Spinal cord (tissue), 10 donors: Measurements from ENCODE around the gene CDH23. TPM values are rescaled to one million over a fixed set of nuclear protein-coding genes. Genes with fewer than 3 reads are reported as not detected.

ENCODE experiments used
- DNase-seq, 6 donors: peaks; one replicate each; pipeline versions ENCODE4 v3.0.0 to v3.0.0-alpha.2; 2013 to 2015; ENCODE audit warnings: low spot score in 6 of 6, low read depth in 4 of 6
- H3K27ac ChIP-seq: one replicate; pipeline ENCODE4 v1.5.1; 2013; ENCODE audit warnings: low read depth, low read length, control low read depth
- H3K27me3 ChIP-seq: one replicate; pipeline ENCODE4 v1.6.1; 2013; ENCODE audit warnings: low read length; ENCODE audit not compliant: control insufficient read depth, insufficient read depth
- H3K36me3 ChIP-seq: one replicate; pipeline ENCODE4 v1.6.1; 2013; ENCODE audit warnings: low read length; ENCODE audit not compliant: control insufficient read depth, insufficient read depth
- H3K4me1 ChIP-seq: one replicate; pipeline ENCODE4 v1.6.1; 2013; ENCODE audit warnings: low read length; ENCODE audit not compliant: control insufficient read depth, insufficient read depth
- H3K4me3 ChIP-seq: one replicate; pipeline ENCODE4 v1.5.1; 2013; ENCODE audit warnings: low read depth, low read length, control low read depth
- H3K9me3 ChIP-seq: one replicate; pipeline ENCODE4 v1.6.1; 2013; ENCODE audit warnings: low read length; ENCODE audit not compliant: control insufficient read depth, insufficient read depth
- WGBS: methylation state at CpG from one replicate; pipeline ENCODE4 v1.1.5; 2013; ENCODE audit warnings: missing lambda C conversion rate; ENCODE audit not compliant: insufficient coverage; 5-methylcytosine and 5-hydroxymethylcytosine counted together
- polyA plus RNA-seq, 2 donors: library from polyadenylated mRNA; unstranded; fragments of 120-200 nt; gene quantifications; one replicate each; pipeline ENCODE4 v1.2.1, GENCODE V29; 2013; ENCODE audit not compliant: insufficient read length in 2 of 2
- total RNA-seq, 2 donors: library from RNA; depleted of rRNA in 1 of 2; stranded (reverse); fragments of 120-200 nt in 1 of 2; fragments of >200 nt in 1 of 2; gene quantifications; one replicate each; pipeline versions ENCODE4 v1.2.3 to v1.2.4, GENCODE V29; 2013 to 2014
- donor health status: healthy.

Gene CDH23
- total and polyA plus RNA-seq, 4 donors = 15.6 to 24.2 (median 19.0) TPM

GRCh38 chr10:71780156-71780555, 383.4 kb downstream of the CDH23 start:
- WGBS = 95% methylated on average over 7 of the region's 7 CpGs
- H3K27me3 ChIP-seq = no peaks in the 10 kb centered on the region
- no peak overlapping the region for H3K27ac ChIP-seq
- H3K4me3 ChIP-seq = no peak overlapping the region
- no peaks in the 10 kb centered on the region for H3K9me3 ChIP-seq
- H3K36me3 ChIP-seq = peaks cover 8% of the 10 kb centered on the region
- no peak for DNase-seq
- peaks cover 7% of the 10 kb centered on the region for H3K4me1 ChIP-seq

- peaks cover 8% of the 10 kb centered on the region for H3K36me3 ChIP-seq
- peaks cover 3% of the 10 kb centered on the region for H3K4me1 ChIP-seq
- 89% methylated on average over 8 of the region's 9 CpGs for WGBS
- H3K9me3 ChIP-seq = no peaks in the 10 kb centered on the region
- DNase-seq = no peak
- no peaks in the 10 kb centered on the region for H3K27me3 ChIP-seq
- H3K27ac ChIP-seq = no peak overlapping the region
- H3K4me3 ChIP-seq = no peak overlapping the region
These were observed 384.0 kb downstream of the CDH23 start for GRCh38 chr10:71780719-71781118.

DNA sequence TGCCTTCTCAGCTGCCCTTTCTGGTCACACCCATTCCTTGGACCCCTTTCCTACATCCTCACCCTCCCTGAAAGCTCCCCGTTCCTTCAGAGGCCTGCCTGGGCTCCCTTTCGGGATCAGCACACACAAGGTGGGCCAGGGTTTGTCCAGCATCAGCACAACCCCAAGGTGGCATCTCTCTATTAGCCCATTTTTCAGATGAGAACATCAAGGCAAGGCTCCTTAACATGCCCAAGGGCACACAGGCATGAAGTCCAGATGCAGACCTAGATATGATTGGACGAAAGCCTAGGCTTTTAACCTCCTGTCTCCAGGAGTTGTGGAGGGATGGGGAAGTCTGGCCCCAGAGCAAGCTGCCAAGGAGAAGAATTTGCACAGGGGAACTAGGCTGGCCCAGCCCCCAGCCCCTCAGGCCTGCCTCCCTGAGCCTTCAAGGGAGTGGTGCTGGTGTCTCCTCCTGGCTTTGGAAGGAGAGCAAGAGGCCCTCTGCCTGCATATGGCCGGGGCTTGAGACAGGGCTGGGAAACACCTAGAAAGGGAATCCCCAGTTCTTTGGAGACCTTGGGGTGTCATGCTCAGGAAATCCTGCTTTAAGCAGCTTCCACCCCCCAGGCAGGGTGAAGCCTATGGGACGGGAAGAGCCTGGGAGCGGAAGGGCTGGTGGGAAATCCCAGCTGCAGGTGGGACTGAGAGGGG, 385.6 kb downstream of the CDH23 start:
- Histone ChIP-seq H3K36me3 (peaks cover 8% of the 10 kb centered on the region), H3K4me1 (peaks cover 3% of the 10 kb centered on the region), H3K27ac (no peak overlapping the region), H3K9me3 (no peaks in the 10 kb centered on the region), H3K27me3 (no peaks in the 10 kb centered on the region), H3K4me3 (no peak overlapping the region)
- WGBS = 81% methylated on average over 6 of the region's 6 CpGs
- DNase-seq = no peak

- H3K27me3 ChIP-seq = no peaks in the 10 kb centered on the region
- H3K4me3 ChIP-seq = no peak overlapping the region
- no peaks in the 10 kb centered on the region for H3K9me3 ChIP-seq
- peaks cover 3% of the 10 kb centered on the region for H3K4me1 ChIP-seq
- 53% methylated on average over 7 of the region's 7 CpGs for WGBS
- no peak overlapping the region for H3K27ac ChIP-seq
- no peak for DNase-seq
- peaks cover 8% of the 10 kb centered on the region for H3K36me3 ChIP-seq
These were observed 386.3 kb downstream of the CDH23 start for GRCh38 chr10:71782917-71783490.

DNA sequence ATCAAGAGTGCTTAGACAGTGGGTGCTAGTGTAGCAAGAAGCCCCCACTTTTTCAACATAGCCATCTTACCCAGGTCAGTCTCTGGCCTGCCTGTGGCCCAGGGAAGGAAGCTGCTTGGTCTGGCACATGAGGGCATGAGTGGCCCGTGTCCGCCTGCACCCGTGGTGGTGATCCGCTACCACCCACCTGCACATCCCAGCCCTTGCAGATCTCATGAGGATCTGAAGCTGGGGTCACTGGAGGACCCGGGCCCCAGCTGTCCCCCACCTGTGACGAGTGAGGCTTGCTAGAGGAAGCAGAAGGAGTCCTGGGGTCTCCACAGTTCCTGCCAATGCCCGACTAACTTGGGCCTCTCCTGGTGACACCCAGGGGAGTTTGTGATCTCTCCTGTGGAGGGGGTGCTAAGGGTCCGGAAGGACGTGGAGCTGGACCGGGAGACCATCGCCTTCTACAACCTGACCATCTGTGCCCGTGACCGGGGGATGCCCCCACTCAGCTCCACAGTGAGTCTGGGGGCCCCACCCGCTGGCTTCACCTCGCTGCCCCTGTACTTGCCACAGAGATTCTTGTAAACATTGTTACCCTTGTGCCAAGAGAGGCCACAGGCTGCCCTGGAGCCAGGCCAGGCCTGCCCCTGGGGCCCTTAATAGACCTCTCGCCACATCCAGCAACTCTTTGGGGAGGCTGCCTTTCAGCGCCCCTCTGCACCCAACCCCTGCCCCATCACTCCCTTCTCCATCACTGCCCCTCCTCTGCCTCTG, 387.4 kb downstream of the CDH23 start:
- H3K4me3 ChIP-seq = no peak overlapping the region
- H3K36me3 ChIP-seq = peaks cover 10% of the 10 kb centered on the region
- no peaks in the 10 kb centered on the region for H3K9me3 ChIP-seq
- peaks cover 3% of the 10 kb centered on the region for H3K4me1 ChIP-seq
- no peaks in the 10 kb centered on the region for H3K27me3 ChIP-seq
- no peak for DNase-seq
- 86% methylated on average over 15 of the region's 17 CpGs for WGBS
- H3K27ac ChIP-seq = no peak overlapping the region

DNA sequence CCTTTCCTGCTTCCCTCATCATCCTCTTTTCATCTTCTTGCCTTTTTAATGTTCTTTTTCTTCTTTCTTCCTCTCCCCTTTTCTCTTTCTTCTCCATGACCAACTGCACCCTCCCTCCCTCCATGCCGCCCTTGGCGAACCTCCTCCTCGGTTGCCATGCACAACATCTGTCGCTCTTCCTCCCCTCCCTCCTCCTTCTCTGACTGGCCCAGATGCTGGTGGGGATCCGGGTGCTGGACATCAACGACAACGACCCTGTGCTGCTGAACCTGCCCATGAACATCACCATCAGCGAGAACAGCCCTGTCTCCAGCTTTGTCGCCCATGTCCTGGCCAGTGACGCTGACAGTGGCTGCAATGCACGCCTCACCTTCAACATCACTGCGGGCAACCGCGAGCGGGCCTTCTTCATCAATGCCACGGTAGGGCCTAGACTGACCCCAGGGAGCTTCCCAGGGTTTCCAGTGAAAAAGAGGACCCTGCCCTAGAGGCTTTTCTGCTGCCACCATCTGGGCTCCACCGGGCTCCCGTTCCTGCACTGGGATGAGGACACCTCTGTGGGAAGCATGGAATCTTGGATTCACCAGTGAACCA, 388.1 kb downstream of the CDH23 start:
- Histone ChIP-seq H3K4me3 (no peak overlapping the region), H3K27ac (no peak overlapping the region), H3K27me3 (no peaks in the 10 kb centered on the region), H3K36me3 (peaks cover 11% of the 10 kb centered on the region), H3K4me1 (peaks cover 3% of the 10 kb centered on the region), H3K9me3 (no peaks in the 10 kb centered on the region)
- no peak for DNase-seq
- 91% methylated on average over 18 of the region's 18 CpGs for WGBS

- no peak overlapping the region for H3K4me3 ChIP-seq
- WGBS = 96% methylated on average over 6 of the region's 8 CpGs
These were observed 392.2 kb downstream of the CDH23 start for GRCh38 chr10:71788954-71789353.

DNA sequence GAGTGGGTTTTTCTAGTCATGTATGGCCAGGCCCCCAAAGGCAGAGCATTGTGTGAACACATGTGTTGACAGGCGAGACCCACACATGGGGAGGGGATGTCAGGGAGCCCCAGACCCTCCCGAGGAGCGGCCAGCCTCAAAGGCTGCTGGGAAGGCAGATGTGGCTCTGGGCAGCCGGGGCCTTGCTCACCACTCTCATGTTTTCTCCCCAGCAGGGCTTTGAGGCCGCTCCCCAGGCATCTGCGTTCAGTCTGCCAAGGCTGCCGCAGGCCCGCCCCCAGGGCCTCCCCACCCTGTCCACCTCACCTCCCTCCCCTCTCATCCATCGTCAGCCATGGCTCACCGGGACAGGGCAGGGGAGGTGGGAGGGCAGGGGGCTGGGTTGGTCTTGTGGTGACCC, 393.2 kb downstream of the CDH23 start:
- Histone ChIP-seq H3K27me3 (no peaks in the 10 kb centered on the region), H3K27ac (no peak overlapping the region), H3K9me3 (no peaks in the 10 kb centered on the region), H3K4me3 (no peak overlapping the region), H3K36me3 (peaks cover 10% of the 10 kb centered on the region), H3K4me1 (no peaks in the 10 kb centered on the region)
- no peak for DNase-seq
- 60% methylated on average over 4 of the region's 10 CpGs for WGBS

More at GRCh38 chr10:71788954-71789353, 392.2 kb downstream of the CDH23 start:
- no peak for DNase-seq
- Histone ChIP-seq H3K36me3 (peaks cover 16% of the 10 kb centered on the region), H3K4me1 (no peaks in the 10 kb centered on the region), H3K27me3 (no peaks in the 10 kb centered on the region), H3K9me3 (no peaks in the 10 kb centered on the region), H3K27ac (no peak overlapping the region)

DNA sequence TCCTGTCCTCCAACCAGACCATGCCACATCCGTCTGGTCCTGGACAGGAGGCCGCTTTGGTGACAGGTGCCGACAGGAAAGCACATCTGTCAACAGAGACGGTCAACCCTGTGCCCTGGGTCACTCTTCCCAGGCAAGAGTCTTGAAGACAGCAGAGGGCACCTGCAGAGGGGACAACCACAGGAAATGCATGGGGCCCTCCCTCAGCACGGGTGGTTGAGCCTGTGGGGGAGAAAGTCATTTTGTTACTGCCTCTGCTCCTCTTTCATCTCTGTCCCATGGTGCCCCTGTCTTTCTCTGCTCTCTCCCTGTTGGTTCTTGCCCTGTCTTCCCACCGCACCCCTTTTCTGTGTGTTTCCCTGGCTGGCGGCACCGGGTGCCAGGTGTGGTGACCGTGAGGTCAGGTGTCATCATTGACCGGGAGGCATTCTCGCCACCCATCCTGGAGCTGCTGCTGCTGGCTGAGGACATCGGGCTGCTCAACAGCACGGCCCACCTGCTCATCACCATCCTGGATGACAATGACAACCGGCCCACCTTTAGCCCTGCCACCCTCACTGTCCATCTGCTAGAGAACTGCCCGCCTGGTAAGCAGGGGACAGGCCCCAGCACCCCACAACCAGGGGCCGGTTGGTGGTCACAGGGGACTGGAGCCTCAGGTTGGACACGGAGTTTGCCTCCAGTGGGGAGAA, 394.2 kb downstream of the CDH23 start:
- H3K27me3 ChIP-seq = no peaks in the 10 kb centered on the region
- no peak for DNase-seq
- 92% methylated on average over 13 of the region's 17 CpGs for WGBS
- no peak overlapping the region for H3K27ac ChIP-seq
- no peaks in the 10 kb centered on the region for H3K9me3 ChIP-seq
- H3K36me3 ChIP-seq = peaks cover 11% of the 10 kb centered on the region
- H3K4me1 ChIP-seq = no peaks in the 10 kb centered on the region
- H3K4me3 ChIP-seq = no peak overlapping the region
